AG20443 (cell line): ENCODE measurements around the gene ROPN1L.
"Not testable (repeated sequence)": the region's sequence is repeated elsewhere in the genome, so short reads cannot be mapped to it uniquely, and the experiment has no call there.

Source experiments
- DNase-seq: peaks from one replicate; pipeline ENCODE4 v3.0.0; 2012; ENCODE audit warnings: low spot score, mixed read lengths

ROPN1L gene

GRCh38 chr5:10501554-10502075 lies 59.9 kb downstream of the ROPN1L start:
- DNase-seq = no peak

GRCh38 chr5:10502130-10502529 lies 60.5 kb downstream of the ROPN1L start:
- DNase-seq = no peak

GRCh38 chr5:10502578-10502977 lies 60.9 kb downstream of the ROPN1L start:
- DNase-seq = no peak

GRCh38 chr5:10503321-10503720 lies 61.6 kb downstream of the ROPN1L start:
- DNase-seq = no peak

DNA sequence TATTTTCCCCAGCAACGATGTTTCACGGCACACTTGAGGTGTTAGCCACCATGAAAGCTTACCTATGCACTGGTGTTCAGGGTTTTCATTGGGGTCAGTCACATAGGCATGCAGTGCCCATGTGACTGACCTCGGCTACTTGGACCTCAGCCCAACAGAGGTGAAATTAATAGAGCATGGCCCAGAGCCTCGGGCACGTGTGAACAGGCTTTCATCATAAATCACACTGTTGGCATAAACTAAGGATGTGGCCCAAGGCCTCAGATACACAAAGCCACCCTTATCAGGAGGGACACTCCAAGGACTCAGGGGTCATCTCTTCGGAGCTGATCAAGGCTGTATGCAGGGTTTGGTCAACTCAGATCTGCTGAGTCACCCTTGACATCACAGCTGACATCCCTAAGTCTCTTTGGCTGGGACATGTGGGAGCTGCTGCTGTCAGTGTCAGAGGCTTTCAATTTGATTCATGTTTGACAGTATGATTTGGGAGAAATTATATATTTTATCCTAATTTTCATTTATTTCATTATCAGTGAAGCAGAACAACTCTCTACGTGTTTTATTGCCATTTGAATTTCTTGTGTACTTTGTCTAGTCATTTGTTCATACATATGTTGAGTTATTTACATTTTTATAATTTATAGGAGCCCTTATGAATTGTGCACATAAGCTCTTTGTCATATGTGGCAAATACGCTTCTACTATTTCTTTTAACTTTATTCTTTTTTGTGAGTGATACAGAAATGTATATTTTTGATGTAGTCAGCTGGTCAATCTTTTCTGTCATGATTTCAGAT lies 62.5 kb downstream of the ROPN1L start:
- no peak for DNase-seq

- DNase-seq = no peak
These were observed 63.9 kb downstream of the ROPN1L start for GRCh38 chr5:10505517-10506095.

DNA sequence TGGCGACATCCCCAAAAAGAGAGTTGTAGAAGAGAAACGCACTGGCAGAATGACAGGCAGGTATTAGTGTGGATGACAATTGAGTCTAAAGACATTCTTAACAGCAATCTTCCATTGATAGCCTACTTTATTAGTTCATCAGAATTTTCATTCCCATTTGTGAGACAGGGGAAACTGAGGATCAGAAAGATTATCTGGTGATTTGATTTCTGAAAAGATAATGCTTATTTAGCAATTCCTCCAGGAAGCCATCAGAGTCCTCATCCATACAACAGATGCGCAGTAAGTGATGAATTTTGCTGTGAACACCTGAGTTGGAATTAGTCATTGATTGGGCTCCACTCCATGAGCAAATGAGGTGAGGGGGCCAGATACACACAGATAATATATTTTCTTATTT lies 64.9 kb downstream of the ROPN1L start:
- no peak for DNase-seq

DNA sequence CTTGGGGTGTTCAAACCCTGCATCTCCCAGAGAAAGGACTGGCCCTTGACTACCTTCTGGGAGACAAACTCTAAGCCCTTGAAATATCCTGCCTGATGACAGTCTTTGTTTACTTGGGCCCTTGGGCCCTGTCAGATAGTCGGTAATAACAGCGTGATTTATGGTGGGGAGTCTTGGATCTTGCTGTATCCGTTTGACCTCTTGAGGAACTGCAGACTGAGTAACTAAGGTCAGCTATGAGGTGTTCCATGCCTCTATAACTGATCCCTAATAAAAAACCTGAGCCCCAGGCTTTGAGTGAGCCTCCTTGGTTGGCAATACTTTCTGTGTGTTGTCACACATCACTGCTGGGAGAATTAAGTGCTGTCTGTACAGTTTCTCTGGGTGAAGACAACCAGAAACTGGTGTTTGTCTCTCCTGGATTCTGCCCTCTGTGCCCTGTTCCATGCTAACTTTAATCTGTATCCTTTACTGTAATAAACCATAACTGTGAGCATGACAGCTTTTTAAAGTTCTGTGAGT lies 66.0 kb downstream of the ROPN1L start:
- no peak for DNase-seq

DNA sequence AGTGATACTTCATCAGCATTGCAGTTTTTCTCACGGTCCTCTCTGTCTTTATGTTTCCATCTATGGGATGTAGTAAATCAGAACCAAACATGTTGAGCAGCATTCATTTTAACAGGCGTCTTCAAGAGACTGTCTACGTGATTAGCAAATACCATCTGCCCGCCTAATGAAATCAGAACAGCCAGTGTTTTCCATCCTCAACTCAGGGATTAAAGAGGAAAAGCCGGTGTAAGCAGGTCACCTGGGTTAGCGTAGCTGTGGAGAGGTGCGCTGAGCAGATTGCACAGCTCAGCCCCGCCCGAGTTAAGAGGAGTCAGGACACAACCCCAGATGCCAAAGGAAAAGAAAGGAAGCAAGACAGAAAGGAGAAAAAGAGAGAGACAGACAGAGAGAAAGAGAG lies 67.9 kb downstream of the ROPN1L start:
- no peak for DNase-seq

- DNase-seq = no peak
These were observed 70.3 kb downstream of the ROPN1L start for GRCh38 chr5:10511741-10512640.

- peak; percentile 71 for DNase-seq
These were observed 72.1 kb downstream of the ROPN1L start for GRCh38 chr5:10513501-10514442.

- not testable (repeated sequence) for DNase-seq
These were observed 72.9 kb downstream of the ROPN1L start for GRCh38 chr5:10514572-10514971.
